Measurements from ENCODE around the gene WWOX.

WWOX gene

DNA sequence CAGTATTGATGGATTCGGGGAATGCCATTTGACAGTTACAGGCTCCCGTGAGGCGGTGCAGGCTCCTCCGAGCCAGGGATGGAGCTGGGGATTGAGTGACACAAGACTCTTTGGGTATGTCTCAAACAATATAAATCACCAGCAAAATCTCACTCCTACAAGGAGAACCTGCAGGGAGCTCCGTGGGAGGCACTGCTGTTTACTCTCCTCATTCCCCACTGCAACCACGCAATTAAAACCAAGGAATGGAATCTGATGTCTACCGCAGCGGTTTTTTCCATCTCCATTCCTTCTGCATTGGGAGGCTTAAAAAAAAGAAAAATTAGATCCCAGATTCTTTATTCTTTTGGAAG lies 157.9 kb downstream of the WWOX start:
- TF ChIP-seq SIN3A (IDR thresholded peaks at IDR 0.05; ENCODE audit: borderline replicate concordance, insufficient read depth, low read length) = no peak

DNA sequence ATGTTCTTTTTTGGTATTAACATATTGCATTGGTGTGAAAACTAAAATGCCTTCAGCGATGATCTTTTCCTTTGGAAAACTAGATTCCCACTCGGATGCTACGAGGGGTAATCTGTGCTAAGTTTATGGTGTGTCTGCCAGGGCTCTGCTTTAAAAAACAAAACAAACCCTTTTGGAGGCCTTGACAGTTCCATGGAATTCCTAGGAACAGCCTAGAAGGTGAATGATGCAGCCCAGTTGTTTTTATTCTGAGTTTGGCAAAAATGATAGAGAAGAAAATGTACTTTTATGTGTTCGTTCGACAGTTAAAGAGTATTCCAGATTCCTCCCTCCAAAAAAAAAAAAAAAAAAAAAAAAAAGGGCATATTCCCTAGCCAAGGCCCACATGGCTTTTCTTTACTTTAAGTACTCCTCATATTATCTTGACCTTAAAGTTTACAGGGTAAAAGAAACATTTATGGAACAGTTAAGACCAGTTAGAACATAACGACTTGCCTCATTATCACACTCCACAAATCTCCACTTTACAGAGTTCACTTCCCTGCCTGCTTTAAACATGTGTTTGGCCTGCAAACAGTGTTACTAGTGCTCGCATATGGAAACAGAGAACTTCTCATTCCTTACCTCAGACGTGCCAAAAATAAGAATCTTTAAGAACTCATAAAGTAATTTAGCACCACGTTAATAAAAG lies 159.1 kb downstream of the WWOX start:
- TF ChIP-seq TAF1 (IDR thresholded peaks at IDR 0.05; ENCODE audit: borderline replicate concordance, insufficient read depth, low read length) (no peak), SIN3A (IDR thresholded peaks at IDR 0.05; ENCODE audit: borderline replicate concordance, insufficient read depth, low read length) (no peak), POLR2AphosphoS5 (IDR thresholded peaks at IDR 0.05; ENCODE audit: low read depth, low read length) (no peak), FOXP2 (optimal IDR thresholded peaks at IDR 0.05; ENCODE audit: borderline replicate concordance, extremely low read depth, extremely low read length, insufficient read depth) (no peak)
- TF ChIP-seq, protein P1, sequence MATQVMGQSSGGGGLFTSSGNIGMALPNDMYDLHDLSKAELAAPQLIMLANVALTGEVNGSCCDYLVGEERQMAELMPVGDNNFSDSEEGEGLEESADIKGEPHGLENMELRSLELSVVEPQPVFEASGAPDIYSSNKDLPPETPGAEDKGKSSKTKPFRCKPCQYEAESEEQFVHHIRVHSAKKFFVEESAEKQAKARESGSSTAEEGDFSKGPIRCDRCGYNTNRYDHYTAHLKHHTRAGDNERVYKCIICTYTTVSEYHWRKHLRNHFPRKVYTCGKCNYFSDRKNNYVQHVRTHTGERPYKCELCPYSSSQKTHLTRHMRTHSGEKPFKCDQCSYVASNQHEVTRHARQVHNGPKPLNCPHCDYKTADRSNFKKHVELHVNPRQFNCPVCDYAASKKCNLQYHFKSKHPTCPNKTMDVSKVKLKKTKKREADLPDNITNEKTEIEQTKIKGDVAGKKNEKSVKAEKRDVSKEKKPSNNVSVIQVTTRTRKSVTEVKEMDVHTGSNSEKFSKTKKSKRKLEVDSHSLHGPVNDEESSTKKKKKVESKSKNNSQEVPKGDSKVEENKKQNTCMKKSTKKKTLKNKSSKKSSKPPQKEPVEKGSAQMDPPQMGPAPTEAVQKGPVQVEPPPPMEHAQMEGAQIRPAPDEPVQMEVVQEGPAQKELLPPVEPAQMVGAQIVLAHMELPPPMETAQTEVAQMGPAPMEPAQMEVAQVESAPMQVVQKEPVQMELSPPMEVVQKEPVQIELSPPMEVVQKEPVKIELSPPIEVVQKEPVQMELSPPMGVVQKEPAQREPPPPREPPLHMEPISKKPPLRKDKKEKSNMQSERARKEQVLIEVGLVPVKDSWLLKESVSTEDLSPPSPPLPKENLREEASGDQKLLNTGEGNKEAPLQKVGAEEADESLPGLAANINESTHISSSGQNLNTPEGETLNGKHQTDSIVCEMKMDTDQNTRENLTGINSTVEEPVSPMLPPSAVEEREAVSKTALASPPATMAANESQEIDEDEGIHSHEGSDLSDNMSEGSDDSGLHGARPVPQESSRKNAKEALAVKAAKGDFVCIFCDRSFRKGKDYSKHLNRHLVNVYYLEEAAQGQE (IDR thresholded peaks at IDR 0.05; ENCODE audit: insufficient read depth in 1 of 2, low read depth in 2 of 2, low read length in 2 of 2) = no peak

DNA sequence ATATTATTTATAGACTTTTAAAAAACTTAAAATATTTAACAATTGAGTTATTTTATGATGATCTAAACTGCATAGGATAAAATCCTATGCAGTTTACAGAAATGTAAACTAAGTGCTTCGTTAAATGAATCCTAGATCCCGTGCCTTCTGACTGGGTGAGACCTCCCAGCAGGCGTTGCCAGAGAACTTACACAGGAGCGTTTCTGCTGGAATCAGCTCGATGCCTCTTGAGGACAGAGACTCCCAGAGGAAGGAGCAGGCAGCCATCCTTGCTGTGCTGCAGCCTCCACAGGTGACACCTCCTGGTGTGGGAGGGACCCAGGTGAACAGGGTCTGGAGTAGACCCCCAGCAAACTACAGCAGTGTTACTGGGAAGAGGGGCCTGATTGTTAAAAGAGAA lies 160.4 kb downstream of the WWOX start:
- TF ChIP-seq SIN3A (IDR thresholded peaks at IDR 0.05; ENCODE audit: borderline replicate concordance, insufficient read depth, low read length) = no peak
- no peak for TF ChIP-seq TAF1 (IDR thresholded peaks at IDR 0.05; ENCODE audit: borderline replicate concordance, insufficient read depth, low read length)
- no peak for TF ChIP-seq POLR2AphosphoS5 (IDR thresholded peaks at IDR 0.05; ENCODE audit: low read depth, low read length)
- no peak for TF ChIP-seq FOXP2 (optimal IDR thresholded peaks at IDR 0.05; ENCODE audit: borderline replicate concordance, extremely low read depth, extremely low read length, insufficient read depth)
- TF ChIP-seq, protein P1 (IDR thresholded peaks at IDR 0.05; ENCODE audit: insufficient read depth in 1 of 2, low read depth in 2 of 2, low read length in 2 of 2) = no peak

DNA sequence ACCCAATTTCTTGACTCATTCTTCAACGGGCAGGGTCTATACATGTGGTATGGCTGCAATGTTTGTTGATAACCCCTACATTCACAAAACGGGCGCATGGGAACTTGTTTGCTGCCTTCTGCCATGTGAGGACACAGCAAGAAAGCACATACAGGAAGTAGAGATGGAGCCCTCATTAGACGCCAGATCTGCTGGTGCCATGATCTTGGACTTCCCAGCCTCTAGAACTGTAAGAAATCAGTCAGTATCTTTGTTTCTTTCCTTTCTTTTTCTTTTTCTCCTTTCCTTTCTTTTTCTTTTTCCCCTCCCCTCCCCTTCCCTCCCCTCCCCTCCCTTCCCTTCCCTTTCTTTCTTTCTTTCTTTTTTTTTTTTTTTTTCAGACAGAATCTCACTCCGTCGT lies 165.2 kb downstream of the WWOX start:
- TF ChIP-seq TAF1 (IDR thresholded peaks at IDR 0.05; ENCODE audit: borderline replicate concordance, insufficient read depth, low read length) = no peak

DNA sequence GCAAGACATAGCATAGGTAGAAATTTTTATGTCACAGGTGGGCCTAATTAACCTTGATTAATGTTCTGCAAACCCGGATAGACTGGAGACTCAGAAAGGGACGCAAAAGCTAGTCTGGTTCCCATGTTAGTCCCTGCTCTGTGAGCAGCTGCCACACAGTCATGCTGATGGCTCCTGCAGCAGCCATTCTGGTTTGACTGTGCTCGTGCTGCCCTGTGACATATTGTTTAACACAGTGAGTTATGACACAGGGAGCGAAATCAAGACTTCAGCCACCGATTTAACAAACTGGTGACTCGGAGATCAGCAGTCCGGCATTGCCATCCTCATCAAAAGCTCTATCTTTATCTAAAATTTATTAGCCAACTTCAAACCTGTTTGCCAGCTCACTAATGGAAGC lies 169.8 kb downstream of the WWOX start:
- no peak for TF ChIP-seq SIN3A (IDR thresholded peaks at IDR 0.05; ENCODE audit: borderline replicate concordance, insufficient read depth, low read length)
- no peak for TF ChIP-seq TAF1 (IDR thresholded peaks at IDR 0.05; ENCODE audit: borderline replicate concordance, insufficient read depth, low read length)
- TF ChIP-seq FOXP2 (optimal IDR thresholded peaks at IDR 0.05; ENCODE audit: borderline replicate concordance, extremely low read depth, extremely low read length, insufficient read depth) = no peak
- TF ChIP-seq POLR2AphosphoS5 (IDR thresholded peaks at IDR 0.05; ENCODE audit: low read depth, low read length) = no peak

DNA sequence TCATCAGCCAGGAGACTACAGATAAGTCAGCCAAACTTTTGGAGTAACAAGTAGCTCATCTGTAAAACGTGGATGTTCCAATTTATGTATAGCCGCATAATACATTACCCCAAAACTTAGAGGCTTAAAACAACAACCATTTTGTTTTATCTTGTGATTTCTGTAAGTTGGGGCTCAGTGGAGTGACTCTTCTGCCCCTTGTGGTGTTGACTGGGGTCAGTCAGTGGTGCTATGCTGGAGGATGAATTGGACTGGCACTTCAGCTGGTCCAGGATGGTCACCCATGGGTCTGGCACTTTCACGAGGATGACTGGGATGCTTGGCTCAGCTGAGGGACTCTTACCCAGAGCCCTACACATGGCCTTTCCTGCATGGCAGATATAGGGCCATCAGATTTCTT lies 172.5 kb downstream of the WWOX start:
- no peak for TF ChIP-seq FOXP2 (optimal IDR thresholded peaks at IDR 0.05; ENCODE audit: borderline replicate concordance, extremely low read depth, extremely low read length, insufficient read depth)
- TF ChIP-seq, protein P1 (IDR thresholded peaks at IDR 0.05; ENCODE audit: insufficient read depth in 1 of 2, low read depth in 2 of 2, low read length in 2 of 2) = no peak
- TF ChIP-seq POLR2AphosphoS5 (IDR thresholded peaks at IDR 0.05; ENCODE audit: low read depth, low read length) = no peak
- no peak for TF ChIP-seq TAF1 (IDR thresholded peaks at IDR 0.05; ENCODE audit: borderline replicate concordance, insufficient read depth, low read length)
- TF ChIP-seq SIN3A (IDR thresholded peaks at IDR 0.05; ENCODE audit: borderline replicate concordance, insufficient read depth, low read length) = no peak

DNA sequence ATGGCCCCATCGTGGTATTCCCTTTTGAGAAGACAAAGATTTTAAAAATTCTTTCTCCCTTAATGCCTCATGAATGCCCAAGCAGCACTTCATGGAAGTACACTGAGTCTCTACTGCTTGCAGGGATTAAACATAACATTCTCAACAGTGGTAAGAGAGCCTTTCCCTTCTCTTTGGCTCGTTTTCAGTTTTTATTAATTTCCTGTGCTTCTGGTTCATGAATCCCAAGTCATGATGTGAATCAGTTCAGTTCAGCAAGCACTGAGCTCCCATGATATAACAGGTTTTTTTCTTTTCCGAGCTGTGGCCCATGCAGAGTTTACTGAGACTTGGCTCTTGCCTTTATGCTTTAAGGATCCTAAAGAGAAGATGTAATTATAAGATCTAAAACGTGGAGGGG lies 175.3 kb downstream of the WWOX start:
- TF ChIP-seq, protein P1 (IDR thresholded peaks at IDR 0.05; ENCODE audit: insufficient read depth in 1 of 2, low read depth in 2 of 2, low read length in 2 of 2) = no peak
- no peak for TF ChIP-seq TAF1 (IDR thresholded peaks at IDR 0.05; ENCODE audit: borderline replicate concordance, insufficient read depth, low read length)
- TF ChIP-seq SIN3A (IDR thresholded peaks at IDR 0.05; ENCODE audit: borderline replicate concordance, insufficient read depth, low read length) = no peak
- no peak for TF ChIP-seq POLR2AphosphoS5 (IDR thresholded peaks at IDR 0.05; ENCODE audit: low read depth, low read length)
- TF ChIP-seq FOXP2 (optimal IDR thresholded peaks at IDR 0.05; ENCODE audit: borderline replicate concordance, extremely low read depth, extremely low read length, insufficient read depth) = no peak
